Ascending aorta (tissue), 2 donors: ENCODE measurements around the gene SLC41A3. TPM values are rescaled to one million over a fixed set of nuclear protein-coding genes. Genes with fewer than 3 reads are reported as not detected.
A peak's percentile ranks its signal among the peaks of the same experiment; 100 is the strongest.
"Not testable (repeated sequence)": the region's sequence is repeated elsewhere in the genome, so short reads cannot be mapped to it uniquely, and the experiment has no call there.

Experiments
- DNase-seq, 2 donors: peaks; one replicate each; pipeline ENCODE4 v3.0.0-alpha.2; 2019; ENCODE audit warnings: low spot score in 2 of 2
- H3K27ac ChIP-seq, 2 donors: fragments of 200-600 bp; sonication (generic); one replicate each; pipeline ENCODE4 v1.5.1; 2016 to 2017; ENCODE audit warnings: mild to moderate bottlenecking in 1 of 2
- H3K27me3 ChIP-seq: fragments of 200-600 bp; sonication (generic); one replicate; pipeline ENCODE4 v1.5.1; 2017
- H3K36me3 ChIP-seq, 2 donors: fragments of 200-600 bp; sonication (generic); one replicate each; pipeline ENCODE4 v1.5.1; 2016
- H3K4me1 ChIP-seq, 2 donors: fragments of 200-600 bp; sonication (generic); one replicate each; pipeline ENCODE4 v1.5.1; 2016 to 2017; ENCODE audit warnings: mild to moderate bottlenecking in 1 of 2
- H3K4me3 ChIP-seq, 2 donors: fragments of 200-600 bp; sonication (generic); one replicate each; pipeline ENCODE4 v1.5.1; 2016 to 2017; ENCODE audit warnings: mild to moderate bottlenecking in 1 of 2
- H3K9me3 ChIP-seq, 2 donors: fragments of 200-600 bp; sonication (generic); one replicate each; pipeline ENCODE4 v1.5.1; 2016
- intact Hi-C: fragments of 100-400 bp; cut with DNase I; formaldehyde crosslinking; loops from one replicate; pipeline ENCODE4 v1.15.1; 2023
- total RNA-seq: library from RNA; depleted of rRNA; stranded (reverse); fragments of >200 nt; gene quantifications from one replicate; pipeline ENCODE4 v1.1.0, GENCODE V29; 2016
- TF ChIP-seq, protein P1 (sequence below), 3 experiments: fragments of 200-600 bp in 2 of 3; fragments of 450-650 bp in 1 of 3; sonication (generic) in 2 of 3; IDR thresholded peaks; one replicate each; pipeline ENCODE4 v1.5.1; 2016 to 2019; ENCODE audit warnings: antibody characterized with exemption in 3 of 3, mild to moderate bottlenecking in 1 of 3, moderate library complexity in 1 of 3

SLC41A3 gene
- total RNA-seq, 1 donor from 2014 or later = 111 TPM

DNA sequence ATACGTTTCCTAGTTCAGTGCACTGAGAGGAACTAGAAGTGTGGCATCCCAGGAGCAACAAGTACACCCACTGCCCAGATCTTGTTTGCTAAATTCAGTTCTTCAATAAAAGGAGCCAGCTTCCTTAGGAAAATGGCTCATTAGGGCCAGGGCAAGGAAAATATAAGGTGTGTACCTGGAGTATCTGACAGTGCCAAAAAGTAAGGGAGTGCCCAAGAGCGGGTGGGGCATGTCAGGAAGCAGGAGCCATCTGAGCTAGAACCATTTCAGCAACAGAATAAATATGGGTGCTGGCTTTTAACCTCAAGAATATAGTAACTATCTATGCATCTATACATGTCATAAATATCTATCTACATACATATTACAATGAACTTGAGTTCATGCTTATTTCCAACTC lies 44.1 kb downstream of the SLC41A3 start:
- Histone ChIP-seq H3K36me3 (peaks cover 0 to 13% of the 10 kb centered on the region in 2 donors), H3K4me1 (no peaks in the 10 kb centered on the region), H3K9me3 (peaks cover 0 to 9% of the 10 kb centered on the region in 2 donors), H3K27ac (no peak overlapping the region), H3K4me3 (no peak overlapping the region), H3K27me3 (no peaks in the 10 kb centered on the region)
- intact Hi-C loops = no loop called here
- TF ChIP-seq, protein P1, sequence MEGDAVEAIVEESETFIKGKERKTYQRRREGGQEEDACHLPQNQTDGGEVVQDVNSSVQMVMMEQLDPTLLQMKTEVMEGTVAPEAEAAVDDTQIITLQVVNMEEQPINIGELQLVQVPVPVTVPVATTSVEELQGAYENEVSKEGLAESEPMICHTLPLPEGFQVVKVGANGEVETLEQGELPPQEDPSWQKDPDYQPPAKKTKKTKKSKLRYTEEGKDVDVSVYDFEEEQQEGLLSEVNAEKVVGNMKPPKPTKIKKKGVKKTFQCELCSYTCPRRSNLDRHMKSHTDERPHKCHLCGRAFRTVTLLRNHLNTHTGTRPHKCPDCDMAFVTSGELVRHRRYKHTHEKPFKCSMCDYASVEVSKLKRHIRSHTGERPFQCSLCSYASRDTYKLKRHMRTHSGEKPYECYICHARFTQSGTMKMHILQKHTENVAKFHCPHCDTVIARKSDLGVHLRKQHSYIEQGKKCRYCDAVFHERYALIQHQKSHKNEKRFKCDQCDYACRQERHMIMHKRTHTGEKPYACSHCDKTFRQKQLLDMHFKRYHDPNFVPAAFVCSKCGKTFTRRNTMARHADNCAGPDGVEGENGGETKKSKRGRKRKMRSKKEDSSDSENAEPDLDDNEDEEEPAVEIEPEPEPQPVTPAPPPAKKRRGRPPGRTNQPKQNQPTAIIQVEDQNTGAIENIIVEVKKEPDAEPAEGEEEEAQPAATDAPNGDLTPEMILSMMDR (IDR thresholded peaks at IDR 0.05) = no peak
- no peak for DNase-seq

DNA sequence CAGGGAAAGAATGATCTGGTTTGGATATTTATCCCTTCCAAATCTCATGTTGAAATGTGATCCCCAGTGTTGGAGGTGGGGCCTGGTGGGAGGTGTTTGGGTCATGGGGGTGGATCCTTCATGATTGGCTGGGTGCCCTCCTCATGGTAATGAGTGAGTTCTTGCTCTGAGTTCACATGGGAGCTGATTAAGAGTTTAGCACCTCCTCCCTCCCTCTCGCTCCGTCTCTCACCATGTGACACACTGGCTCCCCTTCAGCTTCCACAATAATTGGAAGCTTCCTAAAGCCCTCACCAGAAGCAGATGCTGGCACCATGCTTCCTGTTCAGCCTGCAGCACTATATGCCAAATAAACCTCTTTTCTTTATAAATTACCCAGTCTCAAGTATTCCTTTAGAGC lies 45.1 kb downstream of the SLC41A3 start:
- H3K4me1 ChIP-seq, H3K27me3 ChIP-seq, H3K9me3 ChIP-seq, H3K4me3 ChIP-seq, intact Hi-C loops, H3K27ac ChIP-seq: not testable (repeated sequence)
- peaks cover 0 to 15% of the 10 kb centered on the region in 2 donors for H3K36me3 ChIP-seq
- DNase-seq = peak in 1 of 2 donors; percentile 40

DNA sequence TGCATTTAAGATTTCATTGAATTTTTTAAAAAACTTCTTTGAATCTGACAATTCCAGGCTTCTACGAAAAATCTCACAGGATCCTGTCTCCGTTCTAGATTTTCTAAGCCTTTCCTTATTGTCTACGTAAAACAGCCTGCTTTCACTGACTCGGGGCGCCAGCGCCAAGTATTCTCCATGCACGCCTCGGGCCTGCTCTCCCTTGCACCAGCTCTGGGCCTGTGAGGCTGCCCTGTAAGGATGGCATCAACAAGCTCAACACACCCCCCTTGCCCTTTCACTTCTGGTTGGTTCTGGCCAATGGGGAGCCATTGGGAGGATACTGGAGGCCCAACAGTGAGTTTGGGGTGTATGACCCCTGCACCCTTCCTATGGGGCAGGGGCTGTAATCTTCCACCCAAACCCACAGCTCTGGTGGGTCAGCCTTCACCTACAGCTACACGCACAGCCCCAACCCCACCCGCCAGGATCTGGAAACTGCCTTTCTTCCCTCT lies 47.8 kb downstream of the SLC41A3 start:
- peak in 1 of 2 donors; percentile 31 for DNase-seq
- Histone ChIP-seq H3K9me3 (no peaks in the 10 kb centered on the region), H3K36me3 (peaks cover 19 to 33% of the 10 kb centered on the region in 2 donors), H3K4me3 (no peak overlapping the region), H3K27me3 (no peaks in the 10 kb centered on the region), H3K27ac (no peak overlapping the region), H3K4me1 (no peaks in the 10 kb centered on the region)
- TF ChIP-seq, protein P1 (IDR thresholded peaks at IDR 0.05) = no peak
- intact Hi-C loops = no loop called here

DNA sequence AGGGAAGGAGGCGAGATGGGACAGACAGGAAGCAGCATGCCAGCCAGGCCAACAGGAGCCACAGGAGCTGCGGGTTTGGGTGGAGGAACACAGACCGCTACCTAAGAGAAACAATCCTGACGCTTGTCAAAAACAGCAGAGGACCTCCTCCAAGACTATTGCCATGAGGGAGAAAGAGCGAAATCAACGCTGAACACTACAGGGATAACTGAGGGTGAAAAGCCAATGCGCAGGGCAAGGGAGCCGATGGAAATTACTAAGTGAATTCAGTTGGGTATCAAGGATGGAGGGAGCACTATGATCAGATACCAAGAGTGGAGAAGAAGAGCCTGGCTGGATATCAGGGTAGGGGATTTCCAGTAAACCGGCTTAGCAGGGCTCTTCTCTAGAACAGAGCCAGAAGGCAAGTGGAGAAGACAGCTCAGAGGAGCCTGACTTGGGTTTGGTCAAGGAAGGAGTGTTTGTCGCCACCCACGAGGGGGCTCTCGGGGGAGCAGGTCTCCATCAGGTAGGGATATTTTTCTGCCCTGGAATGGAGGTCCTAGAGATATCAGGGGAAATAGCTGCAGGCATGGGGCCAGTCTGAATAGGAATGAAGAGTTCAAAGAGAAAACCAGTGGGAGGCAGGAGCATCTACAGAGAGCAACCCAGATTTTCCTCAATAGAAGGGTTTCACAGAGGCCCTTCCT lies 48.4 kb downstream of the SLC41A3 start:
- no peaks in the 10 kb centered on the region for H3K27me3 ChIP-seq
- H3K36me3 ChIP-seq = peaks cover 19 to 33% of the 10 kb centered on the region in 2 donors
- TF ChIP-seq, protein P1 (IDR thresholded peaks at IDR 0.05) = no peak
- no peak overlapping the region for H3K27ac ChIP-seq
- no peak overlapping the region for H3K4me3 ChIP-seq
- H3K4me1 ChIP-seq = no peaks in the 10 kb centered on the region
- DNase-seq = peak in 1 of 2 donors; percentile 13
- H3K9me3 ChIP-seq = no peaks in the 10 kb centered on the region
- intact Hi-C loops = no loop called here

DNA sequence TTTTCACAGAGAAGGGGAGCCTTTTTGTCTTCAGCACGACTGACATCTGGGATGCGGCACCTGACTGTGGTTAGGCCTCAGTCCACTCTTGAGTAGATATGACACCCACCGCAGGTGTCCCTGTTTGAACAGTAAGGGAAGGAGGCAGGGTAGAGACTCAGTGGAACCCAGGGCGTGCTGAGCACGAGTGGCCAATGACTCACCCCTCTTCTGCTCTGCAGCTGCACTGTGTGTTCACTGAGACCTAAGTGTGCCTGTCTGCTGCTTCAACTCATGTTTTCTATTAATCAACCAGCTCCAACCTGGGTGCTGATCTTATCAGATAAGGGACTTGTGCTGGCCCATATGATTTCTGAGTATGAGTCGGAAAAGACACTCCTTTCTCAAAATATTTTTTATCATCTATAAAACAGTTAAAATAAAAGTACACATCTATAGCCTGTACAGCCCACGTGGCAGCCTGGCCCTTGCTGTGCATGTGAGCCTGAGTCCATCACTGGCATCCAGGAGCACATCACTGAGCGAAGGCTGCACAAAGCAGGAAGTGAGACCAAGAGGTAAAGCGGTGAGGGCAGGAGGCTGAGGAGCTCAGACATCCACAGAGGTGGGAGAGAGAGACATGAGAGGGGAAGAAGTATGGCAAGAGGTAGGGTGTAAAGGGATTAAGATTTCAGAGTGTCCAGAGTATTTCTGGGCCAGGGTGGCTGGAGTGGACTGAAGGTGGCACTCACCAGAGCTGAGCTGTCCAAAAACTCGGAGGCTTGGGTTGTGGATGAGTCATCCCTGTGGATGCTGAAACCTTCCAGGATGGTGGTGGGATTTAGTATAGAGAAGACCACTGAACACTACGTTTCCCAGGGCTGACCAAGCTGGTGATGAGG lies 49.2 kb downstream of the SLC41A3 start:
- intact Hi-C loops = no loop called here
- Histone ChIP-seq H3K9me3 (no peaks in the 10 kb centered on the region), H3K36me3 (peaks cover 19 to 36% of the 10 kb centered on the region in 2 donors), H3K27me3 (no peaks in the 10 kb centered on the region), H3K27ac (no peak overlapping the region), H3K4me3 (no peak overlapping the region), H3K4me1 (no peaks in the 10 kb centered on the region)
- peak in 1 of 2 donors; percentile 38 for DNase-seq
- TF ChIP-seq, protein P1 (IDR thresholded peaks at IDR 0.05) = no peak

DNA sequence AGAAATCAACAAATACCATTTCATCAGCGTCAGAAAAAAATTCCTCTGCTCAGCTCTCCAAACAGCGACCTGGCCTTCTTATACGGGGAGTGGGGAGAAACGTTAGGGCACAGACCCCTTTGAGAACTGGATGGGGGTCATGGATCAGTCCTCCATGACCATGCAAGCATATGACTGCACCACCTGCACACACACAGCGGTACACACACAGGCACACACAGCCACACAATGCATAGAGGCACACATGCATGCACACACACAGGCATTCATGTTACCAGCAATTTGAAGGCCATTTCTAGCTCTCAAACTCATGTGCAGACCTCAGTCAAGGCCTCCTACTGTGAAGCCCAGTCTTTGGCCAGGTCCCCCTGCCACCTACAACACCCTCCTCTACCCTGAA lies 50.2 kb downstream of the SLC41A3 start:
- Histone ChIP-seq H3K27me3 (no peaks in the 10 kb centered on the region), H3K27ac (no peak overlapping the region), H3K36me3 (peaks cover 19 to 45% of the 10 kb centered on the region in 2 donors), H3K9me3 (peaks cover 0 to under 1% of the 10 kb centered on the region in 2 donors), H3K4me3 (no peak overlapping the region), H3K4me1 (no peaks in the 10 kb centered on the region)
- intact Hi-C loops = no loop called here
- peak in 1 of 2 donors; percentile 19 for DNase-seq
- TF ChIP-seq, protein P1 (IDR thresholded peaks at IDR 0.05) = no peak
